Endothelial cell of umbilical vein (primary cell): ENCODE results near the gene LPP. TPM values are rescaled to one million over a fixed set of nuclear protein-coding genes. Genes with fewer than 3 reads are reported as not detected.

Source experiments
- BruUV-seq: library from RNA; stranded (reverse); fragments of 400-500 nt; replicated peaks from 2 replicates; lab custom pipeline; 2021; lab: Mats Ljungman, UMichigan
- CTCF ChIA-PET: fragments of 300-600, 350-600 bp; sonication (Branson Sonifier 250); formaldehyde crosslinking; loops from one replicate; lab custom pipeline; 2021; ENCODE audit warnings: antibody characterized with exemption, inconsistent platforms; lab: Charles Lee
- POLR2A ChIA-PET: fragments of 300-600, 350-600 bp; sonication (Branson Sonifier 250); formaldehyde crosslinking; loops from one replicate; lab custom pipeline; 2021; ENCODE audit warnings: antibody characterized with exemption, inconsistent platforms; lab: Charles Lee
- DNase-seq: peaks from one replicate; pipeline ENCODE4 v3.0.0-alpha.2; 2011; ENCODE audit warnings: low read depth, low spot score
- FAIRE-seq: peaks from 2 replicates; lab custom pipeline; 2011; peaks lifted over from hg19 to GRCh38; lab: Jason Lieb, UNC
- H2AFZ ChIP-seq: 2 replicates; pipeline ENCODE4 v1.6.0; 2012; ENCODE audit warnings: low read depth, low read length, control low read depth, inconsistent platforms
- H3K27ac ChIP-seq: 2 replicates; pipeline ENCODE4 v1.5.1; 2011; ENCODE audit warnings: low read depth, mild to moderate bottlenecking, control low read depth, low read length, moderate library complexity; ENCODE audit not compliant: insufficient read depth
- H3K27me3 ChIP-seq, 2 experiments: 2 replicates each; pipeline versions ENCODE4 v1.6.0 to v1.6.1; 2011; ENCODE audit warnings: low read length in 2 of 2, mixed read lengths in 1 of 2; ENCODE audit not compliant: control insufficient read depth in 2 of 2, insufficient read depth in 2 of 2
- H3K36me3 ChIP-seq, 2 experiments: 2 replicates in 1 of 2; 3 replicates in 1 of 2; pipeline ENCODE4 v1.5.1; 2011; ENCODE audit warnings: low read length in 2 of 2, mild to moderate bottlenecking in 1 of 2, moderate library complexity in 1 of 2; ENCODE audit not compliant: control insufficient read depth in 2 of 2, insufficient read depth in 2 of 2; ENCODE audit errors: extremely low read depth in 1 of 2
- H3K4me1 ChIP-seq: 3 replicates; pipeline ENCODE4 v1.5.1; 2011; ENCODE audit warnings: mild to moderate bottlenecking, low read length; ENCODE audit not compliant: control insufficient read depth, insufficient read depth; ENCODE audit errors: extremely low read depth
- H3K4me2 ChIP-seq: 2 replicates; pipeline ENCODE4 v1.6.1; 2011; ENCODE audit warnings: low read length, control low read depth, mixed read lengths; ENCODE audit not compliant: insufficient read depth
- H3K4me3 ChIP-seq, 3 experiments: fragments of 200-600 bp in 1 of 3; sonication (generic), shearing (Covaris generic) in 1 of 3; replicated peaks in 1 of 3; 2 replicates each; pipeline ENCODE4 v1.5.1; 2011 to 2016; ENCODE audit warnings: control low read depth in 3 of 3, low read length in 3 of 3, mild to moderate bottlenecking in 2 of 3, inconsistent platforms in 1 of 3, low read depth in 1 of 3, moderate library complexity in 1 of 3; ENCODE audit not compliant: insufficient read depth in 1 of 3
- H3K79me2 ChIP-seq: 2 replicates; pipeline ENCODE4 v1.6.0; 2012; ENCODE audit warnings: low read length, inconsistent platforms; ENCODE audit not compliant: control insufficient read depth, insufficient read depth
- H3K9ac ChIP-seq: replicated peaks from 2 replicates; pipeline ENCODE3; 2011; ENCODE audit warnings: low read length, control low read depth; ENCODE audit not compliant: insufficient read depth; ENCODE audit errors: extremely low read depth
- H3K9me1 ChIP-seq: replicated peaks from 3 replicates; pipeline ENCODE4 v1.6.0; 2011; ENCODE audit warnings: mild to moderate bottlenecking, low read length; ENCODE audit not compliant: control insufficient read depth, insufficient read depth; ENCODE audit errors: extremely low read depth
- H3K9me3 ChIP-seq: replicated peaks from 2 replicates; pipeline ENCODE4 v1.5.1; 2012; ENCODE audit warnings: low read length, inconsistent platforms; ENCODE audit not compliant: control insufficient read depth, insufficient read depth
- H4K20me1 ChIP-seq: replicated peaks from 2 replicates; pipeline ENCODE3; 2011; ENCODE audit warnings: mild to moderate bottlenecking, low read length; ENCODE audit not compliant: control insufficient read depth, insufficient read depth; ENCODE audit errors: extremely low read depth
- EZH2 ChIP-seq: IDR thresholded peaks from 2 replicates; pipeline ENCODE4 v1.6.1; 2012; ENCODE audit warnings: borderline replicate concordance, low read depth, mild to moderate bottlenecking, moderate library complexity, low read length, inconsistent platforms; ENCODE audit not compliant: severe bottlenecking
- FOS ChIP-seq: IDR thresholded peaks from 2 replicates; pipeline ENCODE4 v1.6.1; 2011; ENCODE audit warnings: mild to moderate bottlenecking, low read length, moderate library complexity, borderline replicate concordance; ENCODE audit not compliant: insufficient read depth
- GATA2 ChIP-seq: IDR thresholded peaks from 2 replicates; pipeline ENCODE4 v1.7.0; 2011; ENCODE audit warnings: low read depth, mild to moderate bottlenecking, moderate library complexity, mixed read lengths, low read length; ENCODE audit not compliant: insufficient read length, insufficient read depth
- JUN ChIP-seq: IDR thresholded peaks from 2 replicates; pipeline ENCODE4 v1.6.1; 2011; ENCODE audit warnings: borderline replicate concordance, low read depth; ENCODE audit not compliant: insufficient read length, insufficient read depth
- MYC ChIP-seq: IDR thresholded peaks from one replicate; pipeline ENCODE4 v1.6.1; 2011; ENCODE audit warnings: mild to moderate bottlenecking, low read depth, low read length
- POLR2A ChIP-seq: IDR thresholded peaks from 2 replicates; pipeline ENCODE4 v1.6.1; 2012; ENCODE audit warnings: low read depth, mild to moderate bottlenecking, control low read depth, low read length
- POLR2AphosphoS5 ChIP-seq: IDR thresholded peaks from 2 replicates; pipeline ENCODE4 v1.6.1; 2012; ENCODE audit warnings: low read depth, mild to moderate bottlenecking, control low read depth, low read length, moderate library complexity; ENCODE audit not compliant: insufficient read depth
- dilution Hi-C: fragments of 300-500 bp; cut with MboI; formaldehyde crosslinking; loops from one replicate; pipeline ENCODE4 v1.15.0; 2019; ENCODE audit warnings: low sequenced_read_pairs; ENCODE audit not compliant: extremely low pct_ligation_motif_present
- intact Hi-C: fragments of 100-400 bp; cut with micrococcal nuclease; formaldehyde crosslinking; loops from one replicate; pipeline ENCODE4 v1.10.0; 2022
- polyA plus RNA-seq, 4 experiments: library from polyadenylated mRNA; depleted of rRNA in 3 of 4; stranded (reverse) in 3 of 4; unstranded in 1 of 4; fragments of >200 nt; gene quantifications; 2 replicates each; pipeline versions ENCODE4 v1.2.1 to v1.2.3, GENCODE V29; 2011 to 2012; ENCODE audit warnings: missing spikeins in 1 of 4
- total RNA-seq: library from RNA; stranded (reverse); gene quantifications from 2 replicates; pipeline ENCODE4 v1.2.3, GENCODE V29; 2021
- TF ChIP-seq, protein P1 (sequence below), 2 donors: IDR thresholded peaks; 1 replicate in 1 of 2; 2 replicates in 1 of 2; pipeline ENCODE4 v1.5.1; 2011; ENCODE audit warnings: low read length in 2 of 2, mild to moderate bottlenecking in 2 of 2, moderate library complexity in 2 of 2, control low read depth in 1 of 2, inconsistent platforms in 1 of 2, low read depth in 1 of 2; ENCODE audit not compliant: insufficient read depth in 1 of 2; ENCODE audit errors: extremely low read depth in 1 of 2
- TF ChIP-seq, protein P2 (sequence below): IDR thresholded peaks from 2 replicates; pipeline ENCODE4 v1.6.1; 2011; ENCODE audit not compliant: insufficient read depth, insufficient read length

Gene LPP
- total and polyA plus RNA-seq, 2 donors (not counting 3 experiments of a cell fraction or from before 2014, with no cell fraction given) = 16.9 to 153 TPM

DNA sequence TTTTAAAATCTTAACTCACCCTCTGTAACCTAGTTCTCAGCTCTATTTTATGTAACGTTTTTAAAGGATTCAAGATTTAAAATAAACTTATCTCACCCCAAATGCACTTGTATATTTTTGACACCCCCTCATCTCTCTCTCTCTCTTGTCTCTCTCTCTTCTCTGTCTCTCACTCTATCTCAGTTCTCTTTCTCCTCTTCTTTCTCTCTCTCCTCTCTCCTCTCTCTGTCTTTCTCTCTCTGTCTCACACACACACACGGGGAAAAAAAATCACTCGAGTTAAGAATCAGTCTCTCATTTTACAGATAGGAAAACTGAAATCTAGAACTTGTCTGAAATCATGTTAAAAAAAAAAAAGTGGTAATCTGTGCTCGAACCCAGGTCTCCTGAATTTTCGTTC lies 108.5 kb downstream of the LPP start:
- H3K4me3 ChIP-seq = no peak overlapping the region
- BruUV-seq = TSS peak; percentile 60
- H3K4me2 ChIP-seq = peak overlapping the region; percentile 75
- DNase-seq (no peak), FAIRE-seq (no peak)
- H3K9me1 ChIP-seq = no peaks in the 10 kb centered on the region
- H3K27ac ChIP-seq = peak overlapping the region; percentile 88
- POLR2A ChIA-PET = interaction anchor here (1.3 to 2.2 kb wide), 3 partner anchors 83 to 517 kb away, joined by 3 to 7 read pairs (median 4); partner anchors contain the start of genes BCL6 and LPP
- H4K20me1 ChIP-seq = no peaks in the 10 kb centered on the region
- TF ChIP-seq POLR2A = no peak
- TF ChIP-seq FOS = no peak
- TF ChIP-seq JUN = no peak
- TF ChIP-seq, protein P1, sequence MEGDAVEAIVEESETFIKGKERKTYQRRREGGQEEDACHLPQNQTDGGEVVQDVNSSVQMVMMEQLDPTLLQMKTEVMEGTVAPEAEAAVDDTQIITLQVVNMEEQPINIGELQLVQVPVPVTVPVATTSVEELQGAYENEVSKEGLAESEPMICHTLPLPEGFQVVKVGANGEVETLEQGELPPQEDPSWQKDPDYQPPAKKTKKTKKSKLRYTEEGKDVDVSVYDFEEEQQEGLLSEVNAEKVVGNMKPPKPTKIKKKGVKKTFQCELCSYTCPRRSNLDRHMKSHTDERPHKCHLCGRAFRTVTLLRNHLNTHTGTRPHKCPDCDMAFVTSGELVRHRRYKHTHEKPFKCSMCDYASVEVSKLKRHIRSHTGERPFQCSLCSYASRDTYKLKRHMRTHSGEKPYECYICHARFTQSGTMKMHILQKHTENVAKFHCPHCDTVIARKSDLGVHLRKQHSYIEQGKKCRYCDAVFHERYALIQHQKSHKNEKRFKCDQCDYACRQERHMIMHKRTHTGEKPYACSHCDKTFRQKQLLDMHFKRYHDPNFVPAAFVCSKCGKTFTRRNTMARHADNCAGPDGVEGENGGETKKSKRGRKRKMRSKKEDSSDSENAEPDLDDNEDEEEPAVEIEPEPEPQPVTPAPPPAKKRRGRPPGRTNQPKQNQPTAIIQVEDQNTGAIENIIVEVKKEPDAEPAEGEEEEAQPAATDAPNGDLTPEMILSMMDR (IDR thresholded peaks at IDR 0.05; ENCODE audit: extremely low read depth in 1 of 2, insufficient read depth in 1 of 2, low read depth in 1 of 2, low read length in 2 of 2) = no peak
- no peak for TF ChIP-seq MYC
- no peak for TF ChIP-seq GATA2
- TF ChIP-seq, protein P2, sequence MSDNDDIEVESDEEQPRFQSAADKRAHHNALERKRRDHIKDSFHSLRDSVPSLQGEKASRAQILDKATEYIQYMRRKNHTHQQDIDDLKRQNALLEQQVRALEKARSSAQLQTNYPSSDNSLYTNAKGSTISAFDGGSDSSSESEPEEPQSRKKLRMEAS = no peak
- TF ChIP-seq EZH2 = no peak
- TF ChIP-seq POLR2AphosphoS5 = no peak
- intact Hi-C loops = loop anchor here (2.0 to 5.0 kb wide), 6 partner anchors 85 to 638 kb away; no protein-coding TSS in a partner anchor
- H3K9ac ChIP-seq = peak overlapping the region; percentile 81
- CTCF ChIA-PET = interaction anchor here (0.6 to 2.9 kb wide), 9 partner anchors 13 to 691 kb away, joined by 3 to 12 read pairs (median 3); partner anchors contain the start of gene BCL6
- H3K27me3 ChIP-seq = no peaks in the 10 kb centered on the region
- no peaks in the 10 kb centered on the region for H3K36me3 ChIP-seq
- peaks cover 40% of the 10 kb centered on the region for H3K79me2 ChIP-seq
- no peaks in the 10 kb centered on the region for H3K9me3 ChIP-seq
- peaks cover 82% of the 10 kb centered on the region for H3K4me1 ChIP-seq
- no peak overlapping the region for H2AFZ ChIP-seq
- dilution Hi-C loops = no loop called here
